ENCODE results near the gene FOXC1. TPM values are rescaled to one million over a fixed set of nuclear protein-coding genes. Genes with fewer than 3 reads are reported as not detected.

FOXC1 gene
- total RNA-seq, 4 donors from 2014 or later = 0.75 to 0.96 (median 0.79) TPM

GRCh38 chr6:1607516-1608221 is 2.0 kb upstream of the FOXC1 start:
- Histone ChIP-seq H3K9me3 (no peaks in the 10 kb centered on the region), H3K4me3 (no peak overlapping the region), H3K36me3 (no peaks in the 10 kb centered on the region), H3K27ac (no peak overlapping the region), H3K27me3 (peaks cover 92% of the 10 kb centered on the region), H3K4me1 (peaks cover 16 to 62% (median 46%) of the 10 kb centered on the region in 4 donors)
- in situ Hi-C loops (cut with MboI; ENCODE audit: low pct_ligation_motif_present in 1 of 4, low pct_unique_long_range_greater_than_20kb in 1 of 4, low sequenced_read_pairs in 3 of 4) (no loop called here), intact Hi-C loops (cut with DNase I; ENCODE audit: low total_unique reads) (loop anchor here (10.0 kb wide), 2 partner anchors 497 to 837 kb away; no protein-coding TSS in a partner anchor)
- 5 to 13% methylated on average over 8 to 32 of the region's 32 CpGs for WGBS, 2 donors (ENCODE audit: low coverage in 1 of 2)
- TF ChIP-seq POLR2A (IDR thresholded peaks at IDR 0.05) (no peak), EP300 (IDR thresholded peaks at IDR 0.05; ENCODE audit: low read depth) (no peak), POLR2AphosphoS5 (IDR thresholded peaks at IDR 0.05) (no peak), CTCF (IDR thresholded peaks at IDR 0.05) (no peak)
- DNase-seq = no peak

- intact Hi-C loops (cut with DNase I; ENCODE audit: low total_unique reads) (loop anchor here (10.0 kb wide), 2 partner anchors 496 to 836 kb away; no protein-coding TSS in a partner anchor), in situ Hi-C loops (cut with MboI; ENCODE audit: low pct_ligation_motif_present in 1 of 4, low pct_unique_long_range_greater_than_20kb in 1 of 4, low sequenced_read_pairs in 3 of 4) (no loop called here)
- H3K9me3 ChIP-seq = no peaks in the 10 kb centered on the region
These were observed 1.3 kb upstream of the FOXC1 start for GRCh38 chr6:1608222-1609040.

DNA sequence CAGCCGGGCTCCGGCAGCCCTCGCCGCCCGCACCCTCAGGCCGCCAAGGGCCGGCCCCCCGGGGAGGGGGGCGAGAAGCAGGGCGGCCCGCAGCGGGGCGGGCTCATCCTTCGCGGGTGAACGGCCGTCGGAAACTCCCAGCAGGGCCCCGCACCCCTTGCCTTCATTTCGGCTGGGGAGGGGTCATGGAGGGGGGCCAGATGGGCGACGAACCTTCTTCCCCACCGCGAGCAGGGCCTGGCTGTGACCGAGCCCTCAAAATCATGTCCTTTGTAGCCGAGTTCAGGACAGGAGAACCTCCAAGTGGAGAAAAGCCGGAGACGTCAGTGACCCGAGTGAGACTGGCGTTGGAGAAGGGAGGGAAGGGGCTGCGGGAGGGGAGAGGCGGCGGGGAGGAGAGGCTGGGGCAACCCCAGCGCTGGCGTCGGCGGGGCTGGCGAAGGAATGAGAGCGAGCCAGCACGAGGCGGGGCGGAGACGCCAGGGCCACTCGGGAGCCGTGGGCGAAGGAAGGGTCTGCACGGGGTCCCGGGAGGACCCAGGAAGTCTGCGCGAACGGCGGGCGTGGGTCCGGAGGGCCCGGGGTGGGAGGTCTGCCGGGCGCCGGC is 571 bp upstream of the FOXC1 start:
- intact Hi-C loops (cut with DNase I; ENCODE audit: low total_unique reads) = loop anchor here (10.0 kb wide), 2 partner anchors 496 to 836 kb away; no protein-coding TSS in a partner anchor
- WGBS, 2 donors (ENCODE audit: low coverage in 1 of 2) = 2% methylated on average over 48 of the region's 58 CpGs; no CpG with 5 or more reads in 1 of the 2 donors

More at GRCh38 chr6:1608222-1609040, 1.3 kb upstream of the FOXC1 start:
- peak overlapping the region in 1 of 4 donors; percentile 54 for H3K4me3 ChIP-seq
- DNase-seq = no peak
- peaks cover 92% of the 10 kb centered on the region for H3K27me3 ChIP-seq
- H3K36me3 ChIP-seq = no peaks in the 10 kb centered on the region
- TF ChIP-seq POLR2AphosphoS5 (IDR thresholded peaks at IDR 0.05) (peak in 1 of 3 donors; percentile 2), EP300 (IDR thresholded peaks at IDR 0.05; ENCODE audit: low read depth) (no peak), CTCF (IDR thresholded peaks at IDR 0.05) (no peak), POLR2A (IDR thresholded peaks at IDR 0.05) (no peak)
- no peak overlapping the region for H3K27ac ChIP-seq
- H3K4me1 ChIP-seq = peaks cover 16 to 63% (median 46%) of the 10 kb centered on the region in 4 donors
- 0 to 13% methylated on average over 13 to 58 of the region's 59 CpGs for WGBS, 2 donors (ENCODE audit: low coverage in 1 of 2)

More for the DNA sequence above, 571 bp upstream of the FOXC1 start:
- in situ Hi-C loops (cut with MboI; ENCODE audit: low pct_ligation_motif_present in 1 of 4, low pct_unique_long_range_greater_than_20kb in 1 of 4, low sequenced_read_pairs in 3 of 4) = no loop called here
- Histone ChIP-seq H3K27ac (peak overlapping the region in 2 of 4 donors; percentile 30 to 35), H3K36me3 (no peaks in the 10 kb centered on the region), H3K9me3 (no peaks in the 10 kb centered on the region), H3K4me1 (peaks cover 13 to 61% (median 48%) of the 10 kb centered on the region in 4 donors), H3K4me3 (peak overlapping the region in 3 of 4 donors; percentile 24 to 66 (median 54)), H3K27me3 (peaks cover 92% of the 10 kb centered on the region)
- TF ChIP-seq EP300 (IDR thresholded peaks at IDR 0.05; ENCODE audit: low read depth) (no peak), CTCF (IDR thresholded peaks at IDR 0.05) (no peak), POLR2A (IDR thresholded peaks at IDR 0.05) (no peak), POLR2AphosphoS5 (IDR thresholded peaks at IDR 0.05) (no peak)
- no peak for DNase-seq

Measured in transverse colon (tissue), 4 donors.